A549 treated with Hydrocortisone at 1 μM for 4 hours (cell line): Measurements from ENCODE around the gene DNAH12. TPM values are rescaled to one million over a fixed set of nuclear protein-coding genes. Genes with fewer than 3 reads are reported as not detected.

ENCODE experiments used
- total RNA-seq: library from RNA; stranded (reverse); fragments of 200-300 nt; extraction: Qiagen RNA extraction; gene quantifications from 5 replicates; pipeline ENCODE4 v1.2.3, GENCODE V29; 2022

The DNAH12 gene
- 0.01 to 0.10 TPM (median 0.05 TPM) in 5 replicates for total RNA-seq

GRCh38 chr3:57544181-57545125 is at the start of gene DNAH12:
Gene DNAH12 (minus strand): TSS chr3:57544344. CDS start chr3:57542870, 1,474 bp downstream.

GRCh38 chr3:57555738-57556458 is 11.8 kb upstream of the DNAH12 start, which contains the start of gene PDE12:
Gene PDE12 (plus strand): TSS chr3:57556274. CDS start chr3:57556380, 106 bp downstream.

GRCh38 chr3:57292159-57292896 is 251.8 kb downstream of the DNAH12 start, which contains the start of gene ASB14:
Gene ASB14 (minus strand): TSS chr3:57292685. CDS start chr3:57292033, 652 bp downstream.

Other genes starting within 250 kb of the DNAH12 start
- gene PDE12, start 11.9 kb upstream of the DNAH12 start, total RNA-seq: 13.6 to 17.8 TPM (median 16.0 TPM) in 5 replicates
- 149 to 179 TPM (median 160 TPM) in 5 replicates for gene ARF4, start 53.0 kb upstream of the DNAH12 start, total RNA-seq
- 6.5 to 8.6 TPM (median 7.6 TPM) in 5 replicates for gene DENND6A, start 148.7 kb upstream of the DNAH12 start, total RNA-seq
- 18.8 to 23.6 TPM (median 21.6 TPM) in 5 replicates for gene SLMAP, start 212.0 kb upstream of the DNAH12 start, total RNA-seq